ENCODE results near the gene LNX1. TPM values are rescaled to one million over a fixed set of nuclear protein-coding genes. Genes with fewer than 3 reads are reported as not detected.
A peak's percentile ranks its signal among the peaks of the same experiment; 100 is the strongest.

LNX1 gene
- total and polyA plus RNA-seq, 2 donors (not counting 3 experiments of a cell fraction or from before 2014, with no cell fraction given), result 0.72 to 1.3 TPM

- Histone ChIP-seq H3K4me3 (replicated peaks in 1 of 3; ENCODE audit: insufficient read depth in 1 of 3, low read depth in 1 of 3, low read length in 3 of 3) (no peak overlapping the region), H3K27me3 (ENCODE audit: control insufficient read depth in 2 of 2, insufficient read depth in 2 of 2, low read length in 2 of 2) (no peaks in the 10 kb centered on the region), H3K79me2 (ENCODE audit: control insufficient read depth, insufficient read depth, low read length) (no peaks in the 10 kb centered on the region), H2AFZ (ENCODE audit: low read depth, low read length) (peak overlapping the region; percentile 64), H3K9ac (replicated peaks; ENCODE audit: extremely low read depth, insufficient read depth, low read length) (no peak overlapping the region), H3K4me2 (ENCODE audit: insufficient read depth, low read length) (peak overlapping the region; percentile 24), H3K27ac (ENCODE audit: insufficient read depth, low read depth, low read length) (no peak overlapping the region), H3K4me1 (ENCODE audit: control insufficient read depth, extremely low read depth, insufficient read depth, low read length) (peaks cover 2% of the 10 kb centered on the region), H3K9me3 (replicated peaks; ENCODE audit: control insufficient read depth, insufficient read depth, low read length) (no peaks in the 10 kb centered on the region), H3K36me3 (ENCODE audit: control insufficient read depth in 2 of 2, extremely low read depth in 1 of 2, insufficient read depth in 2 of 2, low read length in 2 of 2) (no peaks in the 10 kb centered on the region), H3K9me1 (replicated peaks; ENCODE audit: control insufficient read depth, extremely low read depth, insufficient read depth, low read length) (no peaks in the 10 kb centered on the region), H4K20me1 (replicated peaks; ENCODE audit: control insufficient read depth, extremely low read depth, insufficient read depth, low read length) (no peaks in the 10 kb centered on the region)
- intact Hi-C loops (cut with micrococcal nuclease), result no loop called here
- TF ChIP-seq CTCF (IDR thresholded peaks at IDR 0.05; ENCODE audit: extremely low read depth in 1 of 2, insufficient read depth in 1 of 2, low read depth in 1 of 2, low read length in 2 of 2) (no peak), GATA2 (IDR thresholded peaks at IDR 0.05; ENCODE audit: insufficient read depth, insufficient read length, low read depth, low read length) (peak; percentile 35)
- FAIRE-seq, result peak; percentile 26
- peak; percentile 46 for DNase-seq (ENCODE audit: low read depth, low spot score)
- ChIA-PET POLR2A (no interaction called here), CTCF (interaction anchor here (2.0 kb wide), 1 partner anchor 93 kb away, joined by 6 read pairs; no protein-coding TSS in a partner anchor)
- dilution Hi-C loops (cut with MboI; ENCODE audit: extremely low pct_ligation_motif_present, low sequenced_read_pairs), result no loop called here
- no TSS peak for BruUV-seq (replicated peaks)
Observed at GRCh38 chr4:53598901-53599300, 7.6 kb upstream of the LNX1 start.

GRCh38 chr4:53598483-53598882 lies 7.2 kb upstream of the LNX1 start:
- Histone ChIP-seq H3K9me3 (replicated peaks; ENCODE audit: control insufficient read depth, insufficient read depth, low read length) (no peaks in the 10 kb centered on the region), H4K20me1 (replicated peaks; ENCODE audit: control insufficient read depth, extremely low read depth, insufficient read depth, low read length) (no peaks in the 10 kb centered on the region), H3K36me3 (ENCODE audit: control insufficient read depth in 2 of 2, extremely low read depth in 1 of 2, insufficient read depth in 2 of 2, low read length in 2 of 2) (no peaks in the 10 kb centered on the region), H2AFZ (ENCODE audit: low read depth, low read length) (no peak overlapping the region), H3K4me1 (ENCODE audit: control insufficient read depth, extremely low read depth, insufficient read depth, low read length) (peaks cover 2% of the 10 kb centered on the region), H3K9ac (replicated peaks; ENCODE audit: extremely low read depth, insufficient read depth, low read length) (no peak overlapping the region), H3K79me2 (ENCODE audit: control insufficient read depth, insufficient read depth, low read length) (no peaks in the 10 kb centered on the region), H3K27me3 (ENCODE audit: control insufficient read depth in 2 of 2, insufficient read depth in 2 of 2, low read length in 2 of 2) (no peaks in the 10 kb centered on the region), H3K9me1 (replicated peaks; ENCODE audit: control insufficient read depth, extremely low read depth, insufficient read depth, low read length) (no peaks in the 10 kb centered on the region), H3K4me2 (ENCODE audit: insufficient read depth, low read length) (no peak overlapping the region), H3K27ac (ENCODE audit: insufficient read depth, low read depth, low read length) (no peak overlapping the region), H3K4me3 (replicated peaks in 1 of 3; ENCODE audit: insufficient read depth in 1 of 3, low read depth in 1 of 3, low read length in 3 of 3) (no peak overlapping the region)
- no TSS peak for BruUV-seq (replicated peaks)
- DNase-seq (ENCODE audit: low read depth, low spot score) (no peak), FAIRE-seq (no peak)
- no peak for TF ChIP-seq GATA2 (IDR thresholded peaks at IDR 0.05; ENCODE audit: insufficient read depth, insufficient read length, low read depth, low read length)
- TF ChIP-seq MYC (IDR thresholded peaks at IDR 0.05; ENCODE audit: low read depth, low read length), result no peak
- no peak for TF ChIP-seq MAX (IDR thresholded peaks at IDR 0.05; ENCODE audit: insufficient read depth, insufficient read length)
- TF ChIP-seq FOS (IDR thresholded peaks at IDR 0.05; ENCODE audit: borderline replicate concordance, insufficient read depth, low read length), result no peak
- no peak for TF ChIP-seq POLR2AphosphoS5 (IDR thresholded peaks at IDR 0.05; ENCODE audit: insufficient read depth, low read depth, low read length)
- TF ChIP-seq JUN (IDR thresholded peaks at IDR 0.05; ENCODE audit: borderline replicate concordance, insufficient read depth, insufficient read length, low read depth), result no peak
- no peak for TF ChIP-seq CTCF (IDR thresholded peaks at IDR 0.05; ENCODE audit: extremely low read depth in 1 of 2, insufficient read depth in 1 of 2, low read depth in 1 of 2, low read length in 2 of 2)
- no peak for TF ChIP-seq EZH2 (IDR thresholded peaks at IDR 0.05; ENCODE audit: borderline replicate concordance, low read depth, low read length, severe bottlenecking)
- no peak for TF ChIP-seq POLR2A (IDR thresholded peaks at IDR 0.05; ENCODE audit: low read depth, low read length)
- ChIA-PET POLR2A (no interaction called here), CTCF (interaction anchor here (2.0 kb wide), 1 partner anchor 92 kb away, joined by 6 read pairs; no protein-coding TSS in a partner anchor)
- dilution Hi-C loops (cut with MboI; ENCODE audit: extremely low pct_ligation_motif_present, low sequenced_read_pairs) (no loop called here), intact Hi-C loops (cut with micrococcal nuclease) (no loop called here)

Data from endothelial cell of umbilical vein (primary cell).